ENCODE measurements around the gene AIF1.

Gene AIF1

DNA sequence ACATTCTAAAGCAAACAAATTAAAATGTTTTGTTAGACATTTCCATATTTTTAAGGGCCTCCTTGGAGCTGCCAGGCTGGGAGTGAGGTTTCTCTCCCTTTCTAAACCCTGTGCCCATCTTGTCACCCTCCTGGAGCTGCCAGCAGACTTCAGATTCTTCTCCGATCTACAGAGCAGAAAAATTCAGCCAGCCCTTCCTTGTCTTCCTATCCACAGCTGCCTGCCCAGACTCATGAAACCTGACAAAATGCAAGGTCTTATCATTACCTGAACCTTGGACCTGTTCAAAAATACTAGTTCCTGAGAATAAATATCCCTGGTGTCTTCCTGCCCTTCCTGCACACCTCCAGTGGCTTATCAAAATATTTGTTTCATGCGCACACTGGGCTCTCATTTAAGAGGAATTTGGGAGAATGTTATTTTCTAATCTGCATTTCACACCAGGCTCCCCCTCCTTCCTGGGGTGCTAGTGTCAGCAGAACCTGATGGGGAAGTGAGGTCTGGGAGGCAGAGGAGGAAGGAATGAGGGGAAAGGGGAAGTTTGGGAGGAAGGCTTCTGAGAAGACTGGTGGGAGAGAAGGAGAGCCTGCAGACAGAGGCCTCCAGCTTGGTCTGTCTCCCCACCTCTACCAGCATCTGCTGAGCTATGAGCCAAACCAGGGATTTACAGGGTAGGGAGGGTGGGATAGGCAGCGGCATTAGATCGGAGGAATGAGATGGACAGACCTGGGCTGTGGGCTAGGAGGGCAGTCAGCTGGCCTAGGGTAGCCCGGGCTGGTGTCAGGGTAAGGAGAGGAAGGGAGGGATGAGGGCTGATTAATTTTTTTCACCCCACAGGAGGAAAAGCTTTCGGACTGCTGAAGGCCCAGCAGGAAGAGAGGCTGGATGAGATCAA lies at the start of gene AIF1:
AIF1 (plus strand) TSS at position 551 of the 895 bp plus-strand sequence; CDS start at position 647, 96 bp downstream.
- H3K27ac Mint-ChIP-seq (ENCODE audit: low read depth), result peak within 1 kb of the TSS; percentile 45
- H3K36me3 Mint-ChIP-seq (ENCODE audit: insufficient read depth), result peaks cover 2% of the 10 kb centered on the region
- no peaks in the 10 kb centered on the region for H3K9me3 Mint-ChIP-seq
- no peak for DNase-seq (ENCODE audit: low spot score in 2 of 2)
- peak within 1 kb of the TSS; percentile 46 for H3K4me3 Mint-ChIP-seq
- H3K4me1 Mint-ChIP-seq, result peaks cover 18% of the 10 kb centered on the region
- ATAC-seq (replicated peaks; ENCODE audit: extremely low read depth, poor library complexity, severe bottlenecking), result no peak
- H3K27me3 Mint-ChIP-seq, result no peaks in the 10 kb centered on the region

DNA sequence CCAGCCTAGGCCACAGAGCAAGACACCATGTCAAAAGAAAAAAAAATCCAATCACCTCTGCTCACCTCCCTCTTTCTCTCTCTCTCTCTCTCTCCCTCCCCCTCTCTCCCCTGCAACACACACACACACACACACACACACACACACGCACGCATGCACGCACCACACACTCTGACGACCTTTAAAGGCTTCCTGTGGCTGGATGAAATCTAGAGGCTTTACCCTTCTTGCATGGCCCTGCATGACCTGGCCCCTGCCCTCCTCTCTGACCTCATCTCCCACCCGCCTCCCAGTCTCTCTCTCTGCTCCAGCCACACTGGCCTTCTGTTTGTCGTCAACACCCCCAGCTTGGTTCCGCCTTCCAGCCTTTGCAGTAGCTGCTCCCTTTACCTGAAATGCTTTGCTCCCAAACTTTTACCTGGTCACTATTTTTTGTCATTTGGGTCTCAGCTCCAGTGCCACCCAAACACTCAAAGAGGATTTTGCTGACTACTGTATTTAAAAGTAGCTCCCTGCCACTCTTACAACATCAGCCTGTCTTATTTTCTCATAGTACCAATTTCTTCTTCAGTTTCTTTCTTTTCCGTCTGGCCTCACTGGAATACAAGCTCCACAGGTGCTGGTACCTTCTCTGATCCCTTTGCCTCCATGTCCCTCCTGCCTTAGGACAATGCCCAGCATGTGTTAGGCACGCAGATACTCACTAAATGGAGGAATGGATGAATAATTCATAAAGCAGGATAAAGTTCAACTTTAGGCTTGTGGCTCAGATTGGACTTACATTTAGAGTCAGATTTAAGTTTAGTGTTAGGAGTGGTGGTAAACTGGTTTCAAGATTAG lies 47.3 kb upstream of the AIF1 start:
- DNase-seq (ENCODE audit: low spot score in 2 of 2), result peak in 1 of 2 donors; percentile 25
- H3K36me3 Mint-ChIP-seq (ENCODE audit: insufficient read depth), result peaks cover 39% of the 10 kb centered on the region

DNA sequence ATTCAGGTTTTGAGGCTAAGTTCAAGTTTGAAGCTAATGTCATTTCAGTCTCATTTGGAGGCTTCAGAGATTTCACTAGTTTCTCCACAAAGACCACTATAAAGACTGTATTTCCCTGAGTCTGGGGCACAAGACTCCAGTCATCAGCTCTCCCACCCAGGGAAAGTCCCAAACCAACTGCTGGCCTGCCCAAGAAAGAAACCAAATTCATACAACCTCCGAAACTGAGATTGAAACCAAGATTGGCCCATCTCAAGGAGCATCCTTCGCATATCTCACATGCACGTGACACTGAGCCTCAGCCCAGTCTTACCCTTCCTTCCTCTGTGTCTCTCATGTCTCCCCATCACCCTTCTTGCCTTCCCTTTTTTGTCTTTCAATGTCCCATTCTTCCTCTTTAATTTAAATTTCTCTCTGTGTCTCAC lies 46.5 kb upstream of the AIF1 start:
- ATAC-seq (replicated peaks; ENCODE audit: extremely low read depth, poor library complexity, severe bottlenecking), result peak; percentile 80
- Mint-ChIP-seq H3K36me3 (ENCODE audit: insufficient read depth) (peaks cover 43% of the 10 kb centered on the region), H3K9me3 (no peaks in the 10 kb centered on the region), H3K4me3 (peak overlapping the region; percentile 65), H3K27me3 (no peaks in the 10 kb centered on the region), H3K4me1 (peaks cover 77% of the 10 kb centered on the region), H3K27ac (ENCODE audit: low read depth) (peak overlapping the region; percentile 99)
- peak in 1 of 2 donors; percentile 74 for DNase-seq (ENCODE audit: low spot score in 2 of 2)

More for the DNA sequence above, 47.3 kb upstream of the AIF1 start:
- Mint-ChIP-seq H3K4me3 (peak overlapping the region; percentile 65), H3K27me3 (no peaks in the 10 kb centered on the region), H3K9me3 (no peaks in the 10 kb centered on the region), H3K4me1 (peaks cover 69% of the 10 kb centered on the region), H3K27ac (ENCODE audit: low read depth) (peak overlapping the region; percentile 99)
- ATAC-seq (replicated peaks; ENCODE audit: extremely low read depth, poor library complexity, severe bottlenecking), result no peak

DNA sequence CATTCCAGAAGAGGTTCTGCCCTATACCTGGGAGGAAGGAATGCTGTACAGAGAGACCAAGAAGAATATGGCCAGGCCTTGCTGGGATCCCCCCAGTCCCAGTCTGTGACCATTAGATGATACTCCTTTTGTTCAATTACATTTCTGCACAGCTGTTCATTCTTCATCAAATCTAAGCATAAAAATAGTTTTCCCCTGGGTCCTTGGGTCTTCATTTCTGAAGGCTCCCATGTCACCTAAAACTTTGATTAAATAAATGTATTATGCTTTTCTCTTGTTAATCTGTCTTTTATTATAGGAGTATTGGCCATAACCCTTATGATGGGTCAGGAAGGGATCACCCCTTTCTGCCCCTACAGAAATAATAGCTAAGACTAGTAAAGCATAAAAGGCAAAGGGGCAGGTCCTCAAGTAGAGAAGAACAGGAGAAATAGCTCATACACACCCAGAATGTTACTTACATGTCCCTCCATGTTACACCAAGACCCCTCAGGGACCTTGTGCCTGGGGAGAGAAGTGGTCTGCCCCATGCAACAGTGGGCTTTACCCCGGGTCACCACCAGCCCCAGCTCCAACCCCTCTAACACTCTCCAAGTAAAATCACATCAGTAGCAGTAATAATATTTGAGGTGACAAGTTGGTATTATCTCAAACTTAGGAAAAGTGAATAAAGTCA lies 45.0 kb upstream of the AIF1 start:
- peak overlapping the region; percentile 65 for H3K4me3 Mint-ChIP-seq
- H3K27me3 Mint-ChIP-seq, result no peaks in the 10 kb centered on the region
- peaks cover 39% of the 10 kb centered on the region for H3K36me3 Mint-ChIP-seq (ENCODE audit: insufficient read depth)
- DNase-seq (ENCODE audit: low spot score in 2 of 2), result no peak
- H3K4me1 Mint-ChIP-seq, result peaks cover 79% of the 10 kb centered on the region
- peak overlapping the region; percentile 99 for H3K27ac Mint-ChIP-seq (ENCODE audit: low read depth)
- H3K9me3 Mint-ChIP-seq, result no peaks in the 10 kb centered on the region
- ATAC-seq (replicated peaks; ENCODE audit: extremely low read depth, poor library complexity, severe bottlenecking), result no peak

DNA sequence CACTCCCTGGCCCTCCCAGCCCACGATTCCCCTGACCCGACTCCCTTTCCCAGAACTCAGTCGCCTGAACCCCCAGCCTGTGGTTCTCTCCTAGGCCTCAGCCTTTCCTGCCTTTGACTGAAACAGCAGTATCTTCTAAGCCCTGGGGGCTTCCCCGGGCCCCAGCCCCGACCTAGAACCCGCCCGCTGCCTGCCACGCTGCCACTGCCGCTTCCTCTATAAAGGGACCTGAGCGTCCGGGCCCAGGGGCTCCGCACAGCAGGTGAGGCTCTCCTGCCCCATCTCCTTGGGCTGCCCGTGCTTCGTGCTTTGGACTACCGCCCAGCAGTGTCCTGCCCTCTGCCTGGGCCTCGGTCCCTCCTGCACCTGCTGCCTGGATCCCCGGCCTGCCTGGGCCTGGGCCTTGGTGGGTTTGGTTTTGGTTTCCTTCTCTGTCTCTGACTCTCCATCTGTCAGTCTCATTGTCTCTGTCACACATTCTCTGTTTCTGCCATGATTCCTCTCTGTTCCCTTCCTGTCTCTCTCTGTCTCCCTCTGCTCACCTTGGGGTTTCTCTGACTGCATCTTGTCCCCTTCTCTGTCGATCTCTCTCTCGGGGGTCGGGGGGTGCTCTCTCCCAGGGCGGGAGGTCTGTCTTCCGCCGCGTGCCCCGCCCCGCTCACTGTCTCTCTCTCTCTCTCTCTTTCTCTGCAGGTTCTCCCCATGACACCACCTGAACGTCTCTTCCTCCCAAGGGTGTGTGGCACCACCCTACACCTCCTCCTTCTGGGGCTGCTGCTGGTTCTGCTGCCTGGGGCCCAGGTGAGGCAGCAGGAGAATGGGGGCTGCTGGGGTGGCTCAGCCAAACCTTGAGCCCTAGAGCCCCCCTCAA lies 42.8 kb upstream of the AIF1 start, which contains the start of gene LTA:
LTA (plus strand) TSS at position 249 of the 871 bp plus-strand sequence; CDS start at position 703, 454 bp downstream.
- Mint-ChIP-seq H3K4me3 (peak within 1 kb of the TSS; percentile 91), H3K36me3 (ENCODE audit: insufficient read depth) (peaks cover 44% of the 10 kb centered on the region), H3K4me1 (peaks cover 93% of the 10 kb centered on the region), H3K27ac (ENCODE audit: low read depth) (peak within 1 kb of the TSS; percentile 99), H3K27me3 (no peaks in the 10 kb centered on the region), H3K9me3 (no peaks in the 10 kb centered on the region)
- peak in 1 of 2 donors; percentile 70 for DNase-seq (ENCODE audit: low spot score in 2 of 2)
- peak; percentile 55 for ATAC-seq (replicated peaks; ENCODE audit: extremely low read depth, poor library complexity, severe bottlenecking)

DNA sequence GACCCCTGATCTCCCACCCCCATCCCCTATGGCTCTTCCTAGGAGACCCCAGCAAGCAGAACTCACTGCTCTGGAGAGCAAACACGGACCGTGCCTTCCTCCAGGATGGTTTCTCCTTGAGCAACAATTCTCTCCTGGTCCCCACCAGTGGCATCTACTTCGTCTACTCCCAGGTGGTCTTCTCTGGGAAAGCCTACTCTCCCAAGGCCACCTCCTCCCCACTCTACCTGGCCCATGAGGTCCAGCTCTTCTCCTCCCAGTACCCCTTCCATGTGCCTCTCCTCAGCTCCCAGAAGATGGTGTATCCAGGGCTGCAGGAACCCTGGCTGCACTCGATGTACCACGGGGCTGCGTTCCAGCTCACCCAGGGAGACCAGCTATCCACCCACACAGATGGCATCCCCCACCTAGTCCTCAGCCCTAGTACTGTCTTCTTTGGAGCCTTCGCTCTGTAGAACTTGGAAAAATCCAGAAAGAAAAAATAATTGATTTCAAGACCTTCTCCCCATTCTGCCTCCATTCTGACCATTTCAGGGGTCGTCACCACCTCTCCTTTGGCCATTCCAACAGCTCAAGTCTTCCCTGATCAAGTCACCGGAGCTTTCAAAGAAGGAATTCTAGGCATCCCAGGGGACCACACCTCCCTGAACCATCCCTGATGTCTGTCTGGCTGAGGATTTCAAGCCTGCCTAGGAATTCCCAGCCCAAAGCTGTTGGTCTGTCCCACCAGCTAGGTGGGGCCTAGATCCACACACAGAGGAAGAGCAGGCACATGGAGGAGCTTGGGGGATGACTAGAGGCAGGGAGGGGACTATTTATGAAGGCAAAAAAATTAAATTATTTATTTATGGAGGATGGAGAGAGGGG lies 41.6 kb upstream of the AIF1 start:
- peaks cover 41% of the 10 kb centered on the region for H3K36me3 Mint-ChIP-seq (ENCODE audit: insufficient read depth)
- peak overlapping the region; percentile 91 for H3K4me3 Mint-ChIP-seq
- peak overlapping the region; percentile 99 for H3K27ac Mint-ChIP-seq (ENCODE audit: low read depth)
- no peaks in the 10 kb centered on the region for H3K27me3 Mint-ChIP-seq
- H3K4me1 Mint-ChIP-seq, result peaks cover 89% of the 10 kb centered on the region
- DNase-seq (ENCODE audit: low spot score in 2 of 2) (no peak), ATAC-seq (replicated peaks; ENCODE audit: extremely low read depth, poor library complexity, severe bottlenecking) (no peak)
- H3K9me3 Mint-ChIP-seq, result no peaks in the 10 kb centered on the region

DNA sequence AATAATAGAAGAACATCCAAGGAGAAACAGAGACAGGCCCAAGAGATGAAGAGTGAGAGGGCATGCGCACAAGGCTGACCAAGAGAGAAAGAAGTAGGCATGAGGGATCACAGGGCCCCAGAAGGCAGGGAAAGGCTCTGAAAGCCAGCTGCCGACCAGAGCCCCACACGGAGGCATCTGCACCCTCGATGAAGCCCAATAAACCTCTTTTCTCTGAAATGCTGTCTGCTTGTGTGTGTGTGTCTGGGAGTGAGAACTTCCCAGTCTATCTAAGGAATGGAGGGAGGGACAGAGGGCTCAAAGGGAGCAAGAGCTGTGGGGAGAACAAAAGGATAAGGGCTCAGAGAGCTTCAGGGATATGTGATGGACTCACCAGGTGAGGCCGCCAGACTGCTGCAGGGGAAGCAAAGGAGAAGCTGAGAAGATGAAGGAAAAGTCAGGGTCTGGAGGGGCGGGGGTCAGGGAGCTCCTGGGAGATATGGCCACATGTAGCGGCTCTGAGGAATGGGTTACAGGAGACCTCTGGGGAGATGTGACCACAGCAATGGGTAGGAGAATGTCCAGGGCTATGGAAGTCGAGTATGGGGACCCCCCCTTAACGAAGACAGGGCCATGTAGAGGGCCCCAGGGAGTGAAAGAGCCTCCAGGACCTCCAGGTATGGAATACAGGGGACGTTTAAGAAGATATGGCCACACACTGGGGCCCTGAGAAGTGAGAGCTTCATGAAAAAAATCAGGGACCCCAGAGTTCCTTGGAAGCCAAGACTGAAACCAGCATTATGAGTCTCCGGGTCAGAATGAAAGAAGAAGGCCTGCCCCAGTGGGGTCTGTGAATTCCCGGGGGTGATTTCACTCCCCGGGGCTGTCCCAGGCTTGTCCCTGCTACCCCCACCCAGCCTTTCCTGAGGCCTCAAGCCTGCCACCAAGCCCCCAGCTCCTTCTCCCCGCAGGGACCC lies 40.6 kb upstream of the AIF1 start:
- peaks cover 42% of the 10 kb centered on the region for H3K36me3 Mint-ChIP-seq (ENCODE audit: insufficient read depth)

DNA sequence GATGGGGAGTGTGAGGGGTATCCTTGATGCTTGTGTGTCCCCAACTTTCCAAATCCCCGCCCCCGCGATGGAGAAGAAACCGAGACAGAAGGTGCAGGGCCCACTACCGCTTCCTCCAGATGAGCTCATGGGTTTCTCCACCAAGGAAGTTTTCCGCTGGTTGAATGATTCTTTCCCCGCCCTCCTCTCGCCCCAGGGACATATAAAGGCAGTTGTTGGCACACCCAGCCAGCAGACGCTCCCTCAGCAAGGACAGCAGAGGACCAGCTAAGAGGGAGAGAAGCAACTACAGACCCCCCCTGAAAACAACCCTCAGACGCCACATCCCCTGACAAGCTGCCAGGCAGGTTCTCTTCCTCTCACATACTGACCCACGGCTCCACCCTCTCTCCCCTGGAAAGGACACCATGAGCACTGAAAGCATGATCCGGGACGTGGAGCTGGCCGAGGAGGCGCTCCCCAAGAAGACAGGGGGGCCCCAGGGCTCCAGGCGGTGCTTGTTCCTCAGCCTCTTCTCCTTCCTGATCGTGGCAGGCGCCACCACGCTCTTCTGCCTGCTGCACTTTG lies 39.6 kb upstream of the AIF1 start, which contains the start of gene TNF:
TNF (plus strand) TSS at position 231 of the 567 bp plus-strand sequence; CDS start at position 408, 177 bp downstream.
- Mint-ChIP-seq H3K4me3 (peak within 1 kb of the TSS; percentile 91), H3K9me3 (no peaks in the 10 kb centered on the region), H3K27ac (ENCODE audit: low read depth) (peak within 1 kb of the TSS; percentile 99), H3K36me3 (ENCODE audit: insufficient read depth) (peaks cover 43% of the 10 kb centered on the region), H3K4me1 (peaks cover 93% of the 10 kb centered on the region), H3K27me3 (no peaks in the 10 kb centered on the region)
- DNase-seq (ENCODE audit: low spot score in 2 of 2) (peak in 1 of 2 donors; percentile 48), ATAC-seq (replicated peaks; ENCODE audit: extremely low read depth, poor library complexity, severe bottlenecking) (no peak)

More for the DNA sequence above, 40.6 kb upstream of the AIF1 start:
- Mint-ChIP-seq H3K4me3 (peak overlapping the region; percentile 91), H3K4me1 (peaks cover 89% of the 10 kb centered on the region), H3K27me3 (no peaks in the 10 kb centered on the region), H3K27ac (ENCODE audit: low read depth) (peak overlapping the region; percentile 99), H3K9me3 (no peaks in the 10 kb centered on the region)
- ATAC-seq (replicated peaks; ENCODE audit: extremely low read depth, poor library complexity, severe bottlenecking), result no peak
- no peak for DNase-seq (ENCODE audit: low spot score in 2 of 2)

DNA sequence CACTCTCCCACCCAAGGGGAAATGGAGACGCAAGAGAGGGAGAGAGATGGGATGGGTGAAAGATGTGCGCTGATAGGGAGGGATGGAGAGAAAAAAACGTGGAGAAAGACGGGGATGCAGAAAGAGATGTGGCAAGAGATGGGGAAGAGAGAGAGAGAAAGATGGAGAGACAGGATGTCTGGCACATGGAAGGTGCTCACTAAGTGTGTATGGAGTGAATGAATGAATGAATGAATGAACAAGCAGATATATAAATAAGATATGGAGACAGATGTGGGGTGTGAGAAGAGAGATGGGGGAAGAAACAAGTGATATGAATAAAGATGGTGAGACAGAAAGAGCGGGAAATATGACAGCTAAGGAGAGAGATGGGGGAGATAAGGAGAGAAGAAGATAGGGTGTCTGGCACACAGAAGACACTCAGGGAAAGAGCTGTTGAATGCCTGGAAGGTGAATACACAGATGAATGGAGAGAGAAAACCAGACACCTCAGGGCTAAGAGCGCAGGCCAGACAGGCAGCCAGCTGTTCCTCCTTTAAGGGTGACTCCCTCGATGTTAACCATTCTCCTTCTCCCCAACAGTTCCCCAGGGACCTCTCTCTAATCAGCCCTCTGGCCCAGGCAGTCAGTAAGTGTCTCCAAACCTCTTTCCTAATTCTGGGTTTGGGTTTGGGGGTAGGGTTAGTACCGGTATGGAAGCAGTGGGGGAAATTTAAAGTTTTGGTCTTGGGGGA lies 38.9 kb upstream of the AIF1 start:
- Mint-ChIP-seq H3K9me3 (no peaks in the 10 kb centered on the region), H3K4me3 (peak overlapping the region; percentile 91), H3K4me1 (peaks cover 94% of the 10 kb centered on the region), H3K36me3 (ENCODE audit: insufficient read depth) (peaks cover 46% of the 10 kb centered on the region), H3K27ac (ENCODE audit: low read depth) (peak overlapping the region; percentile 99), H3K27me3 (no peaks in the 10 kb centered on the region)
- no peak for ATAC-seq (replicated peaks; ENCODE audit: extremely low read depth, poor library complexity, severe bottlenecking)
- DNase-seq (ENCODE audit: low spot score in 2 of 2), result no peak

All from central memory CD8-positive, alpha-beta T cell (primary cell).